PC-3 (cell line): ENCODE measurements around the gene TPRN. TPM values are rescaled to one million over a fixed set of nuclear protein-coding genes. Genes with fewer than 3 reads are reported as not detected.

Experiments
- ATAC-seq: fragments of 200-7000 bp; cut with Tn5 transposase; 2 replicates; pipeline ENCODE4 v1.9.1; 2020; ENCODE audit warnings: mild to moderate bottlenecking, moderate library complexity
- BruUV-seq: library from RNA; stranded (reverse); fragments of 400-500 nt; replicated peaks from 2 replicates; lab custom pipeline; 2021; lab: Mats Ljungman, UMichigan
- CTCF ChIA-PET: fragments of 300-600 bp; sonication (Branson Sonifier 250); formaldehyde crosslinking; loops from one replicate; lab custom pipeline; 2022; ENCODE audit warnings: antibody characterized with exemption; lab: Charles Lee
- POLR2A ChIA-PET: fragments of 300-600 bp; sonication (Branson Sonifier 250); formaldehyde crosslinking; loops from one replicate; lab custom pipeline; 2022; ENCODE audit warnings: antibody characterized with exemption; ENCODE audit not compliant: unreplicated experiment; lab: Charles Lee
- DNase-seq: peaks from one replicate; pipeline ENCODE4 v3.0.0-alpha.2; 2015
- H2AFZ ChIP-seq: fragments of 300-600 bp; sonication (generic); 2 replicates; pipeline ENCODE4 v1.6.0; 2016; ENCODE audit warnings: antibody characterized with exemption, low read length
- H3F3A ChIP-seq: fragments of 300-600 bp; sonication (generic); one replicate; pipeline ENCODE4 v1.6.0; 2017; ENCODE audit warnings: antibody characterized with exemption, low read length, control low read depth, mild to moderate bottlenecking; ENCODE audit not compliant: unreplicated experiment
- H3K27ac ChIP-seq: fragments of 300-600 bp; sonication (generic); 2 replicates; pipeline ENCODE4 v1.5.1; 2016; ENCODE audit warnings: mild to moderate bottlenecking, low read length
- H3K27me3 ChIP-seq: fragments of 300-600 bp; sonication (generic); 2 replicates; pipeline ENCODE4 v1.6.1; 2016; ENCODE audit warnings: low read length, mixed read lengths
- H3K36me3 ChIP-seq: fragments of 300-600 bp; sonication (generic); 2 replicates; pipeline ENCODE4 v1.6.1; 2016; ENCODE audit warnings: low read depth, mixed run types, low read length, mixed read lengths
- H3K4me1 ChIP-seq: fragments of 300-600 bp; sonication (generic); 2 replicates; pipeline ENCODE4 v1.5.1; 2016; ENCODE audit warnings: low read length; ENCODE audit not compliant: insufficient read depth
- H3K4me2 ChIP-seq: fragments of 300-600 bp; sonication (generic); 2 replicates; pipeline ENCODE4 v1.6.0; 2016; ENCODE audit warnings: low read length
- H3K4me3 ChIP-seq: fragments of 300-600 bp; sonication (generic); 2 replicates; pipeline ENCODE4 v1.5.1; 2016; ENCODE audit warnings: mild to moderate bottlenecking, low read length, mixed read lengths
- H3K79me2 ChIP-seq: fragments of 300-600 bp; sonication (generic); 2 replicates; pipeline ENCODE4 v1.6.1; 2017; ENCODE audit warnings: low read length, mixed read lengths
- H3K9ac ChIP-seq: fragments of 300-600 bp; sonication (generic); 2 replicates; pipeline ENCODE4 v1.6.0; 2016; ENCODE audit warnings: mild to moderate bottlenecking, low read length
- H3K9me2 ChIP-seq: fragments of 300-600 bp; sonication (generic); replicated peaks from 2 replicates; pipeline ENCODE4 v1.6.1; 2016; ENCODE audit warnings: mixed run types, low read length, mixed read lengths
- H3K9me3 ChIP-seq: fragments of 300-600 bp; sonication (generic); 2 replicates; pipeline ENCODE4 v1.6.1; 2016; ENCODE audit warnings: low read length, mixed read lengths
- H4K20me1 ChIP-seq: fragments of 300-600 bp; sonication (generic); 2 replicates; pipeline ENCODE4 v1.6.1; 2016; ENCODE audit warnings: low read length, mixed read lengths
- CTCF ChIP-seq: fragments of 300-600 bp; sonication (generic); conservative IDR thresholded peaks from 2 replicates; pipeline ENCODE4 v1.5.1; 2017; ENCODE audit warnings: antibody characterized with exemption, low read depth, mild to moderate bottlenecking, low read length
- EZH2 ChIP-seq: fragments of 300-600 bp; sonication (generic); IDR thresholded peaks from one replicate; pipeline ENCODE4 v1.6.1; 2017; ENCODE audit warnings: antibody characterized with exemption, mild to moderate bottlenecking, low read length; ENCODE audit not compliant: unreplicated experiment
- EZH2phosphoT487 ChIP-seq: fragments of 300-600 bp; sonication (generic); IDR thresholded peaks from 2 replicates; pipeline ENCODE4 v1.6.1; 2018; ENCODE audit warnings: mild to moderate bottlenecking, antibody characterized with exemption, low read length, borderline replicate concordance
- intact Hi-C: fragments of 100-400 bp; cut with micrococcal nuclease; formaldehyde crosslinking; loops from 2 replicates; pipeline ENCODE4 v1.9.0; 2023
- total RNA-seq: library from RNA; depleted of rRNA; stranded (reverse); fragments of >200 nt; gene quantifications from 2 replicates; pipeline ENCODE4 v1.2.3, GENCODE V29; 2014

TPRN gene
- total RNA-seq, 1 experiment from 2014 or later = 11.3 TPM

- no peak overlapping the region for H2AFZ ChIP-seq
- DNase-seq = no peak
- POLR2A ChIA-PET = no interaction called here
- H3K4me3 ChIP-seq = no peak overlapping the region
- no peak overlapping the region for H3K9ac ChIP-seq
- H3K9me2 ChIP-seq = no peaks in the 10 kb centered on the region
- H3K9me3 ChIP-seq = no peaks in the 10 kb centered on the region
- no peak for TF ChIP-seq EZH2phosphoT487
- TF ChIP-seq EZH2 = no peak
- TF ChIP-seq CTCF = no peak
- no TSS peak for BruUV-seq
- no peak overlapping the region for H3K27ac ChIP-seq
- CTCF ChIA-PET = interaction anchor here (0.6 kb wide), 1 partner anchor 21 kb away, joined by 3 read pairs; no protein-coding TSS in a partner anchor
- peaks cover 12% of the 10 kb centered on the region for H3K27me3 ChIP-seq
- H3K36me3 ChIP-seq = no peaks in the 10 kb centered on the region
- no peaks in the 10 kb centered on the region for H3F3A ChIP-seq
- no peak for ATAC-seq
- intact Hi-C loops = no loop called here
- H4K20me1 ChIP-seq = no peaks in the 10 kb centered on the region
- no peak overlapping the region for H3K4me2 ChIP-seq
- no peaks in the 10 kb centered on the region for H3K79me2 ChIP-seq
- no peaks in the 10 kb centered on the region for H3K4me1 ChIP-seq
Observed at GRCh38 chr9:137171149-137171900, 29.2 kb downstream of the TPRN start.

- POLR2A ChIA-PET = no interaction called here
- no TSS peak for BruUV-seq
Observed at GRCh38 chr9:137170486-137171148, 29.9 kb downstream of the TPRN start.

More at GRCh38 chr9:137170486-137171148, 29.9 kb downstream of the TPRN start:
- Histone ChIP-seq H3K4me2 (no peak overlapping the region), H3F3A (no peaks in the 10 kb centered on the region), H2AFZ (no peak overlapping the region), H3K27me3 (peaks cover 12% of the 10 kb centered on the region), H3K9ac (no peak overlapping the region), H3K36me3 (no peaks in the 10 kb centered on the region), H3K27ac (no peak overlapping the region), H4K20me1 (no peaks in the 10 kb centered on the region), H3K9me2 (no peaks in the 10 kb centered on the region), H3K79me2 (no peaks in the 10 kb centered on the region), H3K4me1 (no peaks in the 10 kb centered on the region), H3K9me3 (no peaks in the 10 kb centered on the region), H3K4me3 (no peak overlapping the region)
- DNase-seq = no peak
- intact Hi-C loops = no loop called here
- CTCF ChIA-PET = no interaction called here
- ATAC-seq = no peak
- TF ChIP-seq EZH2 = no peak
- no peak for TF ChIP-seq EZH2phosphoT487
- no peak for TF ChIP-seq CTCF
